Fibroblast of skin of left quadriceps (primary cell): ENCODE results near the gene NME2.
"Not testable (repeated sequence)": the region's sequence is repeated elsewhere in the genome, so short reads cannot be mapped to it uniquely, and the experiment has no call there.

Source experiments
- DNase-seq, 2 experiments: peaks; one replicate each; pipeline ENCODE4 v3.0.0-alpha.2; 2013; ENCODE audit warnings: low read depth in 2 of 2

NME2 gene

DNA sequence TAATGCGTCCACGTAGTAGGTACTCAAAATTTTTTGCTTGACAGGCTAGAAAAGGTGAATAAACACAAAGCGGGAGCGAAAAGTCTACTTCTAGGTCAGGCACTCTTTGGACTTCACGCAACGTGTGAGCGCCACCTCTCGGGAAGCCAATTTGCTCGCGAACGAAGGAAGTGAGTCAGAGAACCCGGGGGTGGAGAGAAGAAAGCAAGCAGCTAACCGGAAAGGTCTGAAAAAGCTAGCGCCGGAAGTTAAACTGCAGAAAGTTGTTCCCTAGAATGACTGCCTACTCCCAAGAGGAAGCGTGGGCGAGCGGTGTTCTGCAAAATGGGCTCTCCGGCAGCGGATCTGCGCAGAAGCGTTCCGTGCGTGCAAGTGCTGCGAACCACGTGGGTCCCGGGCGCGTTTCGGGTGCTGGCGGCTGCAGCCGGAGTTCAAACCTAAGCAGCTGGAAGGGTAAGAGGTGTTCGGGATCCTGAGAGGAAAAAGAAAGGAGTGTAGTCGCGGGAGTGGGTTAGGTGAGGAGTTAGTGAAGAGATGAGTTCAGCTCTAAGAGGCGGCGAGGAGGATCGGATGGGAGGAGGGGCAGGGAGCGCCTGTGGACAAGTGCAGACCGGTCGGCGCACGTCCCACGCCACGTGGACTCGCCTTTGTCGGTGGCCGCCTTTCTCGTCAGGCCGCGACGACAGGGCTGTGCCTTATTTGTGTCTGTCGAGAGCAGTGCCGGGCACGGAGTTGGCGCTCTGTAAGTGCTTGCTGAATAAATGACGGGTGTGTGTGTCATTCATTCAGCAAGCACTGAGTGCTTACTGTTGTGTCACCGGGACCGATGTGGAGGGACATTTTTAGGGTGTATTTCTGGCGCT, 12.8 kb upstream of the NME2 start, which contains the start of gene NME1:
TSS of gene NME1 (plus strand) at position 350 of the 863 bp plus-strand sequence. CDS start 2,096 bp downstream, outside the sequence.
- DNase-seq: peak; percentile 99

GRCh38 chr17:51154176-51154575, 12.0 kb upstream of the NME2 start:
- no peak for DNase-seq

- no peak for DNase-seq
Measured at GRCh38 chr17:51155416-51155815, 10.8 kb upstream of the NME2 start.

DNA sequence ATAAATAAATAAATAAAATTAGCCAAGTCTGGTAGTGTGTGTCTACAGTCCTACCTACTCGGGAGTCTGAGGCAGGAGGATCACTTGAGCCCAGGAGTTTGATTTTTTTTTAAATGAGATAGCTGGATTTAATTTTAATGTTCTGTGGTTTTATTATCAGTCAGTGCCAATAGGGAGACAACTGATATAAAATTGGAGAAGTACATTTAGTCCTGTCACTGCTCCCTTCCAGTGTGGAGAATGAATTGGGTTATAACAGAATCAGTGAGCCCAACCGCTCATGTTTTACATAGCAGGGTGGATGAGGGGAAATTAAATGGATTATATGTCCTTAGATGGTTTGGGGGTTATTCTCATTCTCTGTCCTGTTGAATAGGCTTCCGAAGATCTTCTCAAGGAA, 6.6 kb upstream of the NME2 start:
- no peak for DNase-seq

- no peak for DNase-seq
Measured at GRCh38 chr17:51161541-51161940, 4.7 kb upstream of the NME2 start.

DNA sequence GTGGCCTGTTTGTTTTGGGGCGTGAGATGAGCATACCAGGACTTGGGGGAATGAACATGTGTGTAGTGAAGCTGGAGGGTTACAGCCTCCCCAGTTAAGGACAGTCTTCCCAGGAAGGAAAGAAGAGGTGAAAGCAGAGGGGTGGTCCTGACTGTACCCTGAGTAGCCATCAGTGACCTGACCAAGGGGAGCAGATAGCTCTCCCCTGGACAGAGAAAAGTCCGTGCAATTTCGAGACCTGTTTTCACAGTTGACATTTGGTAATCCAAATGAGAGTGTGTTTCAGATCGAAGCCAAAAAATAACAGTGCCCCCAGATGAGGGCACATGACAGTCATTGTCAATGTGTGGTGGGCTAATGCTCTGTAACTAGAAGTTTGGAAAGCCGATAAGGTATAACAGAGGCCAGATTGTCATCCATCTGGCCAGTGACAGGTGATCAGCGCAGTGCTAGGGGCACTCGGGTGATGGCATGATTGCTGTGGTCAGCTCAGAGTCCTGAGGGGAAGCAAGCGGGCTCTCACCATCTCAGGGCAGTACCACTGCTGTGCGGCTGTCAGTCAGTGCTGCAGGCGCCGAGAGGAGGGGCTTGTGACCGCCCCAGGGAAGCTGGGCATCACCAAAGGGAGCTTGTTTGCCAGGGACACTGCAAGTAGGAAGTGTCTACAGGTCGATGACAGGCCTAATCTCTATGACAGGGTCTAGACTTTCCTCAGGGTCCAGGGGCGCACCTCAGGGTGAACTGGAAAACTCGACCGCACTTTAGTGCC, 1.1 kb upstream of the NME2 start:
- DNase-seq: no peak

DNA sequence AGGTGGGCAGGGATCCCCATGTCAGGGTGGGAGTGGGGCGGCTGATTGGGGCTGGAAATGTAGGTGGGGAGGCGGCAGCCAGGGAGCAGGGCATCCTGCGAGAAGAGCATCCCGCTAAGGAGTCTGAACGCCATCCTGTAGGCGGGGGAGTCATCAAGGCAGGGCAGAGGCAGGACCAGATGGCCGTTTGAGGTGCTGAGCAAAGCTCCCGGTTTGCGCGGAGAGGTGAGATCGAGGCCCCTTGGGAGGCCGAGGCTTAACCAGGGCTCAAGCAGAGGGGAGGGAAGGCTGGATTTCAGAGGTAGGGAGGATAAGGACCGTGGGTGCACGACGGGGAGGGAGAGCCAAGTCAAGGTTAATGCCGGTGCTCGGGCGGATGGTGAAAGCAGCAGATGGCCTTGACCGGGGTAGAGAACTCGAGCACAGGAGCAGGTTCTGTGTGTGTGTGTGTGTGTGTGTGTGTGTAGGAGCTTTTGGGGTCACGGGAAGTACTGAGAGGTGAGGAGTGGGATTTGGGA, 472 bp upstream of the NME2 start:
- DNase-seq: no peak

- no peak for DNase-seq
Measured at GRCh38 chr17:51166987-51167931, 1.0 kb downstream of the NME2 start.

DNA sequence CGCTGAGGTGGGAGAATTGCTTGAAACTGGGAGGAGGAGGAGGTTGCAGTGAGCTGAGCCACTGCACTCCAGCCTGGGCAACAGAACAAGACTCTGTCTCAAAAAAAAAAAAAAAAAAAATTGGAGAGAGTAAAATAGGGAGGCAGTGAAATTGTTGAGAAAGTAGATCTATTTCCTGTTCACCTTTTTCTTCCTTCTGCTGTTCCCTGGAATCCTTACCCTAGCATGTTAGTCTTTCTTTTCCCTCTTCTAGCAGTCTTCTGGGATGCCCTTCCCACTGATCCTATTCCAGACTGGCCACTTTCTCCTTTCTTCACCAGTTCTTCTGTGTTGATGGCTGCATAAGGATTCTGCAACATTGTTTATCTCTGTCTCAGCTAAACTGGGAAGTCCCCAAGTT, 3.1 kb downstream of the NME2 start:
- DNase-seq: no peak

- no peak for DNase-seq
Measured at GRCh38 chr17:51170736-51171135, 4.5 kb downstream of the NME2 start.

DNA sequence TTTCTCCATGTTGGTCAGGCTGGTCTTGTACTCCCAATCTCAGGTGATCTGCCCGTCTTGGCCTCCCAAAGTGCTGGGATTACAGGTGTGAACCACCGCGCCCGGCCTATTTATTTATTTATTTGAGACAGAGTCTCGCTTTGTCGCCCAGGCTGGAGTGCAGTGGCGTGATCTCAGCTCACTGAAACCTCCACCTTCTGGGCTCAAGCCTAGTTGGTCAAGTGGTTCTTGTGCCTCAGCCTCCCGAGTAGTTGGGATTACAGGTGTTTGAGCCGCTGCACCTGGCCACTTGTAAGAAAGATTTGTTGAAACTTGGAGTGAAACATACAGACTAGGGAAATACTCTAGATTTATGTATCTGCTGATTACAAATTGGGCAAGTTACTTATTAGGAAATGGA, 5.8 kb downstream of the NME2 start:
- not testable (repeated sequence) for DNase-seq

DNA sequence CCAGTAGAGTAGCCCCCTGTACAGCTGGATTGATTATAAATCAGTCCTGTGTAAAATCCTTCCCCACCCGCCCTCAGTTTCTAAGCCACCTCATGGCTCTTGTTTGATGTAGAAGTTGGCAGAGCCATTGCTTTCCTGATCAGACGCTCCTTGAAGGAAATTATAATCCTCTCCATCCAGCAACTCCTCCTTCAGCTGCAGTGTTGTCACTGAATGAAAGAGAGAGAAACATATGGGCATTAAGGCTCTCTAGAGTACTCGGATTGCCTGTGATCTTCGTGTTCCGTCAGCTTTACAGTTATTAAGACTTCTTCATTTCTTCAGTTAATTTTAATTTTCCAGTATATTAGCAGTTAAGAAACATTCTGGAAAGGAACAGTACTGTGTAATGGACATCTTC, 14.3 kb downstream of the NME2 start:
- DNase-seq: no peak

- no peak for DNase-seq
Measured at GRCh38 chr17:51184124-51184523, 17.9 kb downstream of the NME2 start.

GRCh38 chr17:51185763-51186332, 19.6 kb downstream of the NME2 start:
- DNase-seq: no peak

DNA sequence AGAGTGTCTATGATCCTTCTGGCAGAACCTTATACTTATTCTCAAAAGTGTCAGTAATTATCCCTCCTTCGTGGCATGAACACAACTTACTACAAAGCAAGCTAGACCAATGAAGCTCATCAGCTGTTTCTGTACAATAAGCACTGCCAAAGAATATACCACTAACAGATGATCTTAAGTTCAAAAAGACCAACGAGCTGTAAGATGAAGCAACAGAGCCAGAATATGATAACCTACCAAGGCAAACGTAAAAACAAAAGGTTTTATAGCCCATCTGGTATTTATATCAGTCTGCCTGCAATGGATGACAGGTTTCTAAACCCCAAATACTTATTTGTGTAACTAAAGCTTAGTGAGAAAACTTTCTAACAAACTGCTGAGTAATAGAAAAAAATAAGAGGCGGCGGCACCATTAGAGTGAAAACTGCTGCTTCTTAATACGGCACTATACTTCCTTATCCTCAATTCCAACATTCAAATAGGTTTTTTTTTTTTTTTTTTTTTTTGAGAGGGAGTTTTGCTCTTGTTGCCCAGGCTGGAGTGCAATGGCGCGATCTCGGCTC, 22.1 kb downstream of the NME2 start:
- no peak for DNase-seq

- no peak for DNase-seq
Measured at GRCh38 chr17:51189162-51189561, 23.0 kb downstream of the NME2 start.

- DNase-seq: no peak
Measured at GRCh38 chr17:51189628-51190027, 23.4 kb downstream of the NME2 start.

DNA sequence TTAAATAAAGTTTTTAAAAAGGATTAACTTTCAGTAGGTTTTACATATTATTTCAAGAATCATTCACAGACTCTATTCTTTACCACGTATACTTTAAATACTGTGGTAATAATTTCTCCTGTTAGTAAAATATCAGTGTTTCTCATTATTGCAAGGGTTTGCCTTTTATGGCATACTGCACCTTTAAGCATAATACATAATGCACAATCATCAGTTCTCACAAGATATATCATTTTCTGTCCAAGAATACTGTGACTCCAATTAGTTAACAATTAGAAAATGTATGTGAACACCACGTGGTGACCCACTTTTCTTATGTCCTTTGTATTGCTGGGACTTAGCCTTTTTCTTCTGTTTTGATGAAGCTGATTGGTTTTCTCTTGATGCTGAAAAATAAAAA, 25.7 kb downstream of the NME2 start:
- DNase-seq: no peak

- no peak for DNase-seq
Measured at GRCh38 chr17:51197754-51198153, 31.5 kb downstream of the NME2 start.

DNA sequence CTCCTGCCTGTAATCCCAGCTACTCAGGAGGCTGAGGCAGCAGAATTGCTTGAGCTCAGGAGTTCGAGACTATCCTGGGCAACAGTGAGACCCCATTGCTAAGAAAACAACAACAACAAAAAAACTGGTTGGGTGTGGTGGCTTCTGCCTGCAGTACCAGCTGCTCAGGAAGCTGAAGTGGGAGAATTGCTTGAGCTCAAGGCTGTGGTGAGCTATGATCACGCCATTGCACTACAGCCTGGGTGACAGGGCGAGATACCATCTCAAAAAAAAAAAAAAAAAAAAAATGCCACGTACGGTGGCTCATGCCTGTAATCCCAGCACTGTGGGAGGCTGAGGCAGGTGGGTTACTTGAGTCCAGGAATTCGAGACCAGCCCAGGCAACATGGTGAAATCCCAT, 34.1 kb downstream of the NME2 start:
- no peak for DNase-seq

- DNase-seq: no peak
Measured at GRCh38 chr17:51200846-51201245, 34.6 kb downstream of the NME2 start.
